OCI-LY1 (cell line): Measurements from ENCODE around the gene TTC23.

Source experiments
- CTCF ChIP-seq: fragments of 200-600 bp; sonication (generic), shearing (Covaris generic); IDR thresholded peaks from 2 replicates; pipeline ENCODE4 v1.5.1; 2017; ENCODE audit warnings: mild to moderate bottlenecking, antibody characterized with exemption, low read length, moderate library complexity, mixed read lengths
- EZH2 ChIP-seq: fragments of 200-600 bp; sonication (generic), shearing (Covaris generic); IDR thresholded peaks from 2 replicates; pipeline ENCODE4 v1.8.0; 2017; ENCODE audit warnings: borderline replicate concordance, mixed run types, mild to moderate bottlenecking, antibody characterized with exemption, low read length, moderate library complexity, mixed read lengths

- no peak for TF ChIP-seq CTCF
- TF ChIP-seq EZH2 = no peak
Measured at GRCh38 chr15:99117563-99118257, 131.7 kb downstream of the TTC23 start.
